Heart left ventricle (tissue), 16 donors: ENCODE data around the gene RNU1-2. TPM values are rescaled to one million over a fixed set of nuclear protein-coding genes. Genes with fewer than 3 reads are reported as not detected.

ENCODE experiments used
- ATAC-seq, 4 donors: fragments of 200-7000 bp; cut with Tn5 transposase; one replicate each; pipeline ENCODE4 v1.9.1; 2020 to 2022; ENCODE audit warnings: moderate library complexity in 4 of 4, mild to moderate bottlenecking in 3 of 4, moderate number of reproducible peaks in 1 of 4
- DNase-seq, 5 donors: peaks; one replicate each; pipeline ENCODE4 v3.0.0-alpha.2; 2020
- H3K27ac ChIP-seq, 12 donors: fragments of 200-600 bp; sonication (generic) in 4 of 12; one replicate each; pipeline versions ENCODE4 v1.5.0 to v1.8.0; 2016 to 2022; ENCODE audit warnings: mild to moderate bottlenecking in 2 of 12
- H3K27me3 ChIP-seq, 9 donors: fragments of 200-600 bp; sonication (generic) in 2 of 9; one replicate each; pipeline versions ENCODE4 v1.5.1 to v1.8.0; 2016 to 2022; ENCODE audit warnings: mild to moderate bottlenecking in 3 of 9
- H3K36me3 ChIP-seq, 9 donors: fragments of 200-600 bp; sonication (generic) in 2 of 9; one replicate each; pipeline versions ENCODE4 v1.5.0 to v1.8.0; 2018 to 2022; ENCODE audit warnings: mild to moderate bottlenecking in 2 of 9
- H3K4me1 ChIP-seq, 12 donors: fragments of 200-600 bp; sonication (generic) in 4 of 12; one replicate each; pipeline versions ENCODE4 v1.5.0 to v1.8.0; 2016 to 2022; ENCODE audit warnings: mild to moderate bottlenecking in 3 of 12
- H3K4me3 ChIP-seq, 12 donors: fragments of 200-600 bp; sonication (generic) in 4 of 12; one replicate each; pipeline versions ENCODE4 v1.5.0 to v1.8.0; 2017 to 2022; ENCODE audit warnings: mild to moderate bottlenecking in 9 of 12, moderate library complexity in 4 of 12
- H3K9me3 ChIP-seq, 12 donors: fragments of 200-600 bp; sonication (generic) in 4 of 12; one replicate each; pipeline versions ENCODE4 v1.5.0 to v1.8.0; 2016 to 2022; ENCODE audit warnings: mild to moderate bottlenecking in 1 of 12
- CTCF ChIP-seq, 12 donors: fragments of 200-600 bp; sonication (generic) in 4 of 12; IDR thresholded peaks; one replicate each; pipeline versions ENCODE4 v1.5.0 to v1.8.0; 2018 to 2022; ENCODE audit warnings: antibody characterized with exemption in 12 of 12, mild to moderate bottlenecking in 5 of 12
- POLR2A ChIP-seq, 2 donors: fragments of 450-650 bp; IDR thresholded peaks; one replicate each; pipeline ENCODE4 v1.6.1; 2017; ENCODE audit warnings: antibody characterized with exemption in 2 of 2, mild to moderate bottlenecking in 2 of 2, moderate library complexity in 2 of 2
- WGBS, 4 donors: extraction: QIAGEN DNeasy Blood & Tissue Kit in 2 of 4; methylation state at CpG; one replicate each; pipeline versions ENCODE4 v1.1.5 to v1.1.7; 2013 to 2018; 5-methylcytosine and 5-hydroxymethylcytosine counted together
- intact Hi-C, 10 donors: fragments of 100-400 bp; cut with DNase I; formaldehyde crosslinking; loops; one replicate each; pipeline versions ENCODE4 v1.11.1 to v1.14.2; 2022
- polyA plus RNA-seq, 2 donors: library from polyadenylated mRNA; stranded (reverse); fragments of 200-250 nt; gene quantifications; one replicate each; pipeline ENCODE4 v1.2.3, GENCODE V29; 2013
- total RNA-seq, 9 donors: library from RNA; depleted of rRNA in 2 of 9; stranded (reverse); fragments of >200 nt in 2 of 9; fragmentation: NEBNext Ultra II Directional in 3 of 9; extraction: Animal tissue kit (Norgen Biotek cat#: 25700) in 3 of 9; gene quantifications; one replicate each; pipeline versions ENCODE4 v1.1.0 to v1.2.4, GENCODE V29; 2016 to 2023
- donor health status: ischemic (EF 13 %, LVEDD 7.1; RV severe dilation, severe dysfunction).
- donor health status: healthy with polysubstance abuse.
- donor health status: DM: no; HTN: yes; CAD: no.
- donor health status: DM: no; HTN: no; CAD: no.
- donor health status: ischemic (EF 25% LVEDD 6.9; RV normal size, moderate dysfunction).
- donor health status: ischemic (EF 25% LVEDD 5.7; RV mildly dilated, moderate dysfunction).
- donor health status: healthy.
- donor health status: DM: yes; HTN: yes; CAD: no.
- donor health status: ischemic (EF 35%, LVEDD 5.7; RV mildly dilated, moderate dysfunction).
- donor health status: nonischemic (EF 11% LVEDD 7.7; RV severe dilation, severe dysfunction).
- donor health status: DM: yes; HTN: yes; CAD: no.
- donor health status: PGD.
- donor health status: ischemic (EF 29% LVEDD 5.4; RV normal size, mild dysfunction).
- donor health status: nonischemic (EF 23%, LVEDD 6.1; RV moderate dilation, normal function).

The RNU1-2 gene
- total and polyA plus RNA-seq, 11 donors = 364 to 3,776 (median 2,470) TPM; not detected in 4

- ATAC-seq = no peak
Observed at GRCh38 chr1:16903054-16903453, 7.3 kb downstream of the RNU1-2 start.

GRCh38 chr1:16903458-16903796, 7.6 kb downstream of the RNU1-2 start:
- Histone ChIP-seq H3K9me3 (peaks cover 0 to 14% (median 0%) of the 10 kb centered on the region in 12 donors), H3K27ac (peak overlapping the region; percentile 93 to 100 (median 98)), H3K36me3 (no peaks in the 10 kb centered on the region), H3K27me3 (no peaks in the 10 kb centered on the region), H3K4me3 (peak overlapping the region in 11 of 12 donors; percentile 38 to 75 (median 57)), H3K4me1 (peaks cover 0 to 29% (median 12%) of the 10 kb centered on the region in 12 donors)
- ATAC-seq (no peak), DNase-seq (no peak)
- TF ChIP-seq POLR2A (IDR thresholded peaks at IDR 0.05) (no peak), CTCF (IDR thresholded peaks at IDR 0.05) (no peak)
- intact Hi-C loops = no loop called here

More at GRCh38 chr1:16903054-16903453, 7.3 kb downstream of the RNU1-2 start:
- WGBS, 4 donors = 65 to 86% (median 70%) methylated on average over 2 of the region's 2 CpGs
- no peak for DNase-seq
- Histone ChIP-seq H3K27me3 (no peaks in the 10 kb centered on the region), H3K27ac (peak overlapping the region in 9 of 12 donors; percentile 93 to 100 (median 98)), H3K9me3 (peaks cover 0 to 14% (median 0%) of the 10 kb centered on the region in 12 donors), H3K36me3 (no peaks in the 10 kb centered on the region), H3K4me1 (peaks cover 0 to 29% (median 12%) of the 10 kb centered on the region in 12 donors), H3K4me3 (peak overlapping the region in 2 of 12 donors; percentile 62 to 75)
- intact Hi-C loops = no loop called here
- TF ChIP-seq CTCF (IDR thresholded peaks at IDR 0.05) = no peak
- TF ChIP-seq POLR2A (IDR thresholded peaks at IDR 0.05) = no peak

GRCh38 chr1:16904560-16905109, 8.9 kb downstream of the RNU1-2 start:
- intact Hi-C loops = loop anchor here in 2 of 10 donors (1.0 kb wide), 1 partner anchor 8 kb away; no protein-coding TSS in a partner anchor
- H3K27ac ChIP-seq = peak overlapping the region; percentile 93 to 100 (median 98)
- no peaks in the 10 kb centered on the region for H3K27me3 ChIP-seq
- TF ChIP-seq CTCF (IDR thresholded peaks at IDR 0.05) (no peak), POLR2A (IDR thresholded peaks at IDR 0.05) (peak; percentile 61 to 85)
- WGBS, 4 donors = 0 to 1% (median 0%) methylated on average over 27 of the region's 27 CpGs
- peaks cover 0 to 14% (median 0%) of the 10 kb centered on the region in 12 donors for H3K9me3 ChIP-seq
- H3K36me3 ChIP-seq = no peaks in the 10 kb centered on the region
- peak overlapping the region; percentile 37 to 75 (median 57) for H3K4me3 ChIP-seq
- ATAC-seq = peak; percentile 99 to 100 (median 100)
- DNase-seq = peak; percentile 98 to 100 (median 99)
- H3K4me1 ChIP-seq = peaks cover 0 to 29% (median 12%) of the 10 kb centered on the region in 12 donors

- H3K27ac ChIP-seq = peak overlapping the region; percentile 93 to 100 (median 98)
- intact Hi-C loops = no loop called here
- 8 to 15% (median 11%) methylated on average over 12 of the region's 12 CpGs for WGBS, 4 donors
- DNase-seq = no peak
- peaks cover 0 to 29% (median 12%) of the 10 kb centered on the region in 12 donors for H3K4me1 ChIP-seq
- no peaks in the 10 kb centered on the region for H3K36me3 ChIP-seq
- peak overlapping the region in 11 of 12 donors; percentile 37 to 75 (median 57) for H3K4me3 ChIP-seq
- TF ChIP-seq POLR2A (IDR thresholded peaks at IDR 0.05) (peak; percentile 36 to 87), CTCF (IDR thresholded peaks at IDR 0.05) (no peak)
- no peaks in the 10 kb centered on the region for H3K27me3 ChIP-seq
- ATAC-seq = peak; percentile 82 to 92 (median 86)
- H3K9me3 ChIP-seq = peaks cover 0 to 14% (median 0%) of the 10 kb centered on the region in 12 donors
Observed at GRCh38 chr1:16905110-16905867, 9.5 kb downstream of the RNU1-2 start.
